ENCODE measurements around the gene AKNAD1.
"Not testable (repeated sequence)": the region's sequence is repeated elsewhere in the genome, so short reads cannot be mapped to it uniquely, and the experiment has no call there.

AKNAD1 gene

DNA sequence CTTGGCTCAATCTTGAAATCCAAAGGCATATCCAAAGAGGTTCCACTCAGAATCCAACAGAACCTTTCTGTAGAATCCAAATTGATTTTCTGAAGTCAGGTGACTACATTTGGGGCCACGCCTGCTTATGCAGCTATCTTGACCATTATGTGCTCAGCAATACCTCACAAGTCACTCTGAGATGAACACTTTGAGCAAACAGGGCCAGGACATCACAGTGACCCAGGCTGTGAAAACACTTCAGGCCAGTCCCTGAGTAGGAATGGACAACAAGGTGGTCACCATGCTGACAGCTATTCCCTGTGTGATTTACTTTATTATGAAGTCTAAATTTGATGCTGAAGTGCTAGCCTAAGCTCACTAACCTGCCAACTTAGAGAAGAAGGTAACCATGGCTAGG lies at the start of gene AKNAD1:
AKNAD1 (minus strand) TSS at position 101 of the 400 bp plus-strand sequence. CDS start 4,430 bp downstream, outside the sequence.
- DNase-seq: no peak

GRCh38 chr1:108901106-108901505 lies 44.2 kb upstream of the AKNAD1 start:
- no peak for DNase-seq

DNA sequence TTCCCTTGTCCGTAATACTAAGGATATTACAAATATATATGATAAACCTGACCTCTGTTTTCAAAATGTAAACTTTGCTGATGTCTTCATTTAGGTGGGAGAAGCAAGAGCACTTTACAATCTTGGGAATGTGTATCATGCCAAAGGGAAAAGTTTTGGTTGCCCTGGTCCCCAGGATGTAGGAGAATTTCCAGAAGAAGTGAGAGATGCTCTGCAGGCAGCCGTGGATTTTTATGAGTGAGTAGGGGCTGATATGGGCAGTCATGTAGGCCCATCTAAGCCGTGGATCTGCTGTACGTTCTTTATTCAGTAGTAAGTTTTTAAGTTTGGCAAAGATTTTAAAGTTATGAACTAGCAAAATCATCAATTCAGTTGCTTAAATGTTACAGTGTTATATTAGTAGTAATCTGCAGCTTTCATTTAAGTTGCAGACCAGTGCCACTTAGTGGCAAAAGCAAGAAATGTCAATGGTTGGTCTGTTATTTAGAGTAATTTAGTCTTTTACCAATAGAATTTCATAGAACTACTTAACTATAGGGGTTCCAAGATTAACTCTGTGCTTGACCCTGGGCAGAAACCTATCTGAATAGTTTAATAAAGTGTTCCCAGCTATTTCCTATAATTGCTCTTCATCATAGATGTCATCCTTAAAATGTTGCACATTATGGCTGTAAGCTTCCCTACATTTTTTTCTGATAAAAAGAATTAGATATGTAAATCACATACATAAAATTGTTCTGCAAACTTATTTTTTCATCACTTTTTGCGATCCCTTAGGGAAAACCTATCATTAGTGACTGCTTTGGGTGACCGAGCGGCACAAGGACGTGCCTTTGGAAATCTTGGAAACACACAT lies 41.2 kb upstream of the AKNAD1 start:
- peak; percentile 44 for DNase-seq

DNA sequence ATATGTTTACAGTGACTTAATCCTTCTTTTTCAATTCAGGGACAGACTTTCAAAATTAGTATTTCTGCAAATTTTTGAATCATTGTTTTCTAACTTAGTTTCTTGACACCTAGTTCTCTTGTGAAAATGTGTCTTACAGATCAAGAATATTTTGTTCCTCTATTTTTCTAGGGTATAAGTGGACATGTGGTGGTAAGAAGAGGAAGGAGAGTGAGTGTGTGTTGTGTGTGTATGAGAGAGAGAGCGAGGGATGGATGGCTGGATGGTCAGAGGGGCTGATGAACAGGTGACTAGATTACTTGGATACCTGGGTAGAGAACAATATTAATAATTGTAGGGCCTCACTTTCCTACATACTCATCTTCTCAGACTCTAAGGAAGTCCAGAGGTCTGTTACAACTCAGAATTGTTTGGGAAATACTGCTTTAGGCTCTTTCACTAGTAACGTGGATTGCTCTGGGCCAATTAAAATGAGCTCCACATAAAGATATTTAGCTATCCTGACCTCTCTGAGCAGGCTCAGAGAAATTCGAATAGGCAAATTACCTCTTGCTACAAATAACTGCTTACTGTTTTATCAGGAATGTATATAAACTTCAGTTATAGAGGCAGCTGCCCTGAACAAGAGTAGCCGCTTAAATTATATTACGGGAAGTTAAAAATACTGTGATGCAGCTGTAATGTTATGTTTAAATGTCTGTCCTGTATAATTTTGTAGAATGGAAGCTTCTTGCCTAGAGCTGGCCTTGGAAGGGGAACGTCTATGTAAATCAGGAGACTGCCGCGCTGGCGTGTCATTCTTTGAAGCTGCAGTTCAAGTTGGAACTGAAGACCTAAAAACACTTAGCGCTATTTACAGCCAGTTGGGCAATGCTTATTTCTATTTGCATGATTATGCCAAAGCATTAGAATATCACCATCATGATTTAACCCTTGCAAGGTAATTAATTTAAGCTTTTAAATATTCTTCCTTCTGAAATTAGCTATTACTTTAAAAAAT lies 39.6 kb upstream of the AKNAD1 start:
- DNase-seq: no peak

GRCh38 chr1:108893141-108893530 lies 36.2 kb upstream of the AKNAD1 start:
- DNase-seq: no peak

DNA sequence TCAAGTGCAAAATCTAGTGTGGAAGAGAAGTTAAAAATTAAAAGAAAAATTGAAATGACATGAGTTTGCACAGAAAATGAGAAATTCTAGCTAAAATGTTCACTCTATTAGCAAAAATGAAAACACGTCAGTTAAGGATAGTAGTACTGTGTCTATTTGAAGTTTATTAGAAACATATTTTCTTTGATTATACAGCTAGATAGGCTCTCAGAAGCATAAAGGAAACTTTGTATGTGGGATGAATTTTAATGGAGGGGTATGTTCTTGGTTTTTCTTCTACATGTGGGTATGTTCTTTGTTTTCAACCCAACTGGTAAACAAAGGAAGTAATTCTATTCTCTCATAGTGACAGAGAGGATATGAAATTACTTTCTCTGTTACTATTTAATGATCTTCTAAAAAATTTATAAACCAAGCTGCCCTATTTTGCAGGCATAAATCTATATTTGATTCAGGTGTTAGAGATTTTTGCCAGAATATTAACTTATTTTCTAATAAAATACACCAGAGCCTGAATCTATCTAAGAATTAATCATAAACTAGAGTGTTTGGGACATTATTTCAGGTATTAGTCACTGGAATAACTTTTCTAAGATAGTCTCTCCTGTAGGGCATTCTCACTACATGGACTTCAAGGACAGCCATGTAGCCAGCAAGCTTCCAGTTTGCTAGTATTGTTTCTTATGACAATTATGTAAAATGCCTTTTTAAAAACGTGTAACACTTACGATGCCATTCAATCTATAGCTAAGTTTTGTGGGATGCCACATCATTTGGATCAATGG lies 35.7 kb upstream of the AKNAD1 start:
- DNase-seq: no peak

- DNase-seq: no peak
Measured at GRCh38 chr1:108889706-108890384, 33.0 kb upstream of the AKNAD1 start.

- not testable (repeated sequence) for DNase-seq
Measured at GRCh38 chr1:108889006-108889645, 32.2 kb upstream of the AKNAD1 start.

DNA sequence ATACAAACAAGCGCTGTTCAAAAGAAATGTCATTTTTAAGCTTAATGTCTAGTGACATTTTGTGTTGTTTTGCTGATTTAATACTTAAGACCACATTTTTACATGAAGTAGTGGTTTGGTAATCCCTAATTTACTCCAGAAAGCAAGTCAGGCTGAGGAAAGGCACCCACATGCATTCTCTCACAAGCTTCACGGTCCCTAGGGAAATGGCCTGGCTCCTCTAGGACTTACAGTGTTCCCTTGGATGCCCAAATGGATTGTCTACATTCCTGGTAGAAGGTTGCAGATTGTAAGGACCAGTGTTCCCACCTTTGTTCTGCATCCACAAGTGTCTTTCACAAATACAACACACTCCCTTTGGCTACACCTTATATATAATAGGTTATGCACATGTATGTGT lies 29.4 kb upstream of the AKNAD1 start:
- no peak for DNase-seq

GRCh38 chr1:108884968-108885367 lies 28.1 kb upstream of the AKNAD1 start:
- no peak for DNase-seq

DNA sequence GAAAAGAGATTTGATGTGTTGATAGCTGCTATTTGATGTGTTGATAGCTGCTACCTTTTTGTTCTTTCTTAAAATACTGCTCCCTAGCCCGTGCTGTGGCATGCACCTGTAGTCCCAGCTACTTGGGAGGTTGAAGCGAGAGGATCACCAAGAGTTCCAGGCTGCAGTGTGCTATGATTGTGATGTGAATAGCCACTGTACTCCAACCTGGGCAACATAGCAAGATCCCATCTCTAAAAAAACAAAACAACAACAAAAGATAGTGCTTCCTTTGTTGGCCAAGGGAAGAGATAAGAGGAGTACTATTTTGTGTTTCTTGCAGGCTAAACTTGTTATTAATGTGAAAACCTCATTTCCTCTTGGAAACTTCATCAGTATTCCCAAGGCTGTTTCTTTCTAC lies 25.9 kb upstream of the AKNAD1 start:
- DNase-seq: no peak

DNA sequence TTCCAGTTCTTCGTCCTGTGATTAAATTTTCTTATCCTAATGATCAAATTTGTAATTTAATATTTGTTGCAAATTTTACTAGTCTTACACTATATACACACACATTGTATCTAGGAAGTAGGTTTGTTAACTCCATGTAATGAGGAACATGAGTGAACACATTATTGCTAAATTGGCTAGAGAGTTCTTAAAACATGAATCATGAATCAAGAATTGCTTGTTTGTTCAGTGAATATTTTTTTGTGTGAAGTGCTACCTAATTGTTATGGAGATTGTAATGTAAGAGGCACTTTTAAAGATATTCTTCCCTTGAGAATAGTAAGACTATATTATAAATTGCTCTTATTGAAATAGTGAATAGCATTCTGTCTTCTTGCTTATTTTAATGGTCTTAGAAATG lies 24.5 kb upstream of the AKNAD1 start:
- peak; percentile 68 for DNase-seq

DNA sequence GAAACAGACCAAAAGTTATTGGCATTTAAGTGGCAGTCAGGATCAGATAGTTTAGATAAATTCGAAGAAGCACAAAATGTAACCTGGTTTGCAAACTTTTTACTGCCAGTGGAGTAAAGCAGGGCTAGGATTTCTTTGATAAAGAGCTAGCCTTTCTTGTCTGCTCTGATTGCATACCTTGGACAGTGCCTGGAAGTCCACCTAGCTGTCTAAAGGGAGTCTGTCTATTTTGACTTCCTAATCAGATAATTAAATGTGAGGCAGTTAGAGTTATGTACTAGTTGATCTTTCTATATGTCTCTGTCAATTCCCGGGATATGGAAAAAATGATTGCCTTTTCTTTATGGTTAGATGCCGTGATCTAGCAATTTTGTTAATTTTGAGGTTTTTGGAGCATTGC lies 24.0 kb upstream of the AKNAD1 start:
- no peak for DNase-seq

GRCh38 chr1:108878678-108879077 lies 21.8 kb upstream of the AKNAD1 start:
- no peak for DNase-seq

GRCh38 chr1:108878160-108878469 lies 21.2 kb upstream of the AKNAD1 start:
- no peak for DNase-seq

- DNase-seq: peak; percentile 44
Measured at GRCh38 chr1:108877348-108878159, 20.7 kb upstream of the AKNAD1 start.

DNA sequence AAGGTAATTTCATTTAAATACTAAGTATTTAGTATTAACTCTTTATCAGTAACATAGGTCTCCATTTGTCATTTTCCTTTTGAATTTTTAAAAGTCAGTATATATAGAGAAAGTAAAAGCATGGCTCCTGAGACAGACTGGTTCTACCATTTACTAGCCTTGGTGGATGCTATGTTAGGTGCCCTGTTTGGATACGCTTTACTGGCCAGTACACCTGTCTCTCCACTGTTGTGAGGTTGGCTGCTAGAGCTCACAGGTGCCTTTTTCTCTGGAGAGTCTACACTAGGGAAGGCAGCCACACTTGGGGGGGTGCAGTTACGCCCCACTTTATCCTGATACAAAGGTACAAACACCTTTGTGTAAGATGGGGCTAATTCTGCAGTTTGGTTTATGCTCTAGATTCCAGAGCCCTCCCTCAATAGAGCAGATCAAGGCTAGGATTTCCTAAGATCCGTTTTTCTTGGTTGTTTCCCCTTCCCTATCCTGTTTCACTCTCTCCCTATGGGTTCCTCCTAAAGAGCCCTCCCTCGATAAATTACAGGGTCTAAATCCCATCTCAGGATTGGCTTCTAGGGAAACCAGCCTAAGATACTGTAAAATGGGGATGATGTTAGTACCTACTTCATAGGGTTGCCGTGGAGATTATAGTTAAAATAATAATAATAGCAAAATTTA lies 14.3 kb upstream of the AKNAD1 start:
- no peak for DNase-seq

- DNase-seq: no peak
Measured at GRCh38 chr1:108865316-108865910, 8.5 kb upstream of the AKNAD1 start.

DNA sequence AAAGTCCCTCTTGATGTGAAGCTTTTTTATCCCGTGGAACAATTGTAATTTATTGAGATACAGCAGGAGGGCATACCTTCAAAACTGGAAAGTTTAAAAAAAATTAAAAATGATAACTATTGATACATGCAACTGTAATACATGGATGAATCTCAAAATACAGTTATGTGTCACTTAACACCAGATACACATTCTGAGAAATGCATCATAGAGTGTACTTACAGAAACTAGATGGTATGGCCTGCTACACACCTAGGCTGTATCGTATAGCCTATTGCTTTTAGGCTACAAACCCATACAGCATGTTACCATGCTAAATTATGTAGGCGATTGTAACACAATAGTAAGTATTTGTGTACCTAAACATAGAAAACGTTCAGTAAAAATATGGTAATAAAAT lies 7.1 kb upstream of the AKNAD1 start:
- DNase-seq: no peak
